Loucy (cell line): ENCODE measurements around the gene ARHGEF26.

ENCODE experiments used
- EZH2phosphoT487 ChIP-seq: fragments of 200-600 bp; IDR thresholded peaks from 2 replicates; pipeline ENCODE4 v1.6.1; 2018; ENCODE audit warnings: antibody characterized with exemption, mild to moderate bottlenecking, moderate library complexity, borderline replicate concordance
- TF ChIP-seq, protein P1 (sequence below): fragments of 200-600 bp; sonication (generic); conservative IDR thresholded peaks from 2 replicates; pipeline ENCODE4 v1.5.1; 2014; ENCODE audit warnings: mild to moderate bottlenecking, antibody characterized with exemption, low read length

DNA sequence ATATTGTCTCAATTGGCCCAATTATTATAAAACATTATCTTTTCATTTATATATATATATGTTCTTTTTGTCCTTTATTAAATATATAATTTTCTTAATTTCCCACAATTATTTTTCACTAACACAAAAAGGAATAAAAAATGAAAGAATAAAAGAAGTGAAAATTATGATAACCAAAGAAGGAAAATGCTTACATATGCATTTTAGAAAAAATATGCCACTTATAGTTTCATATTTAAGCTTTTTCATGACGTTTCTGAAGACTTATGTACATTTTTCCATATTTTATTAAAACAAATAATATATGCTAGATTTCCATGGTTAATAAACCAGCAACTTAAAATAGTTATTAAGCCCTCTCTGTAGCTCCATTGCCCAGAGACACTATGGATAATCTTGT, 34.9 kb upstream of the ARHGEF26 start:
- TF ChIP-seq, protein P1, sequence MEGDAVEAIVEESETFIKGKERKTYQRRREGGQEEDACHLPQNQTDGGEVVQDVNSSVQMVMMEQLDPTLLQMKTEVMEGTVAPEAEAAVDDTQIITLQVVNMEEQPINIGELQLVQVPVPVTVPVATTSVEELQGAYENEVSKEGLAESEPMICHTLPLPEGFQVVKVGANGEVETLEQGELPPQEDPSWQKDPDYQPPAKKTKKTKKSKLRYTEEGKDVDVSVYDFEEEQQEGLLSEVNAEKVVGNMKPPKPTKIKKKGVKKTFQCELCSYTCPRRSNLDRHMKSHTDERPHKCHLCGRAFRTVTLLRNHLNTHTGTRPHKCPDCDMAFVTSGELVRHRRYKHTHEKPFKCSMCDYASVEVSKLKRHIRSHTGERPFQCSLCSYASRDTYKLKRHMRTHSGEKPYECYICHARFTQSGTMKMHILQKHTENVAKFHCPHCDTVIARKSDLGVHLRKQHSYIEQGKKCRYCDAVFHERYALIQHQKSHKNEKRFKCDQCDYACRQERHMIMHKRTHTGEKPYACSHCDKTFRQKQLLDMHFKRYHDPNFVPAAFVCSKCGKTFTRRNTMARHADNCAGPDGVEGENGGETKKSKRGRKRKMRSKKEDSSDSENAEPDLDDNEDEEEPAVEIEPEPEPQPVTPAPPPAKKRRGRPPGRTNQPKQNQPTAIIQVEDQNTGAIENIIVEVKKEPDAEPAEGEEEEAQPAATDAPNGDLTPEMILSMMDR: no peak
- no peak for TF ChIP-seq EZH2phosphoT487
